Muscle of leg (tissue), 9 donors: ENCODE measurements around the gene USF2. TPM values are rescaled to one million over a fixed set of nuclear protein-coding genes. Genes with fewer than 3 reads are reported as not detected.

ENCODE experiments used
- polyA plus RNA-seq, 8 donors: library from polyadenylated mRNA; unstranded; fragments of 120-200 nt; gene quantifications; one replicate each; pipeline versions ENCODE4 v1.2.1 to v1.2.3, GENCODE V29; 2013; ENCODE audit warnings: inconsistent platforms in 1 of 8, low replicate concordance in 1 of 8; ENCODE audit not compliant: insufficient read length in 8 of 8, insufficient read depth in 1 of 8
- total RNA-seq: library from RNA; stranded (reverse); fragments of 120-200 nt; gene quantifications from one replicate; pipeline ENCODE4 v1.2.4, GENCODE V29; 2013

Gene USF2
- total and polyA plus RNA-seq, 9 donors, result 44.9 to 132 (median 107) TPM

Other genes with a start within 250 kb of the USF2 start
- 3.2 TPM for gene SCN1B, start 238.5 kb upstream of the USF2 start, total RNA-seq
- gene SCN1B, start 238.5 kb upstream of the USF2 start, polyA plus RNA-seq, result 1 to 10 TPM; 3.0 to 6.7 (median 3.7) TPM
- gene HPN, start 227.2 kb upstream of the USF2 start, total RNA-seq, result 0.13 TPM
- 10 to 100 TPM in 1 of 8 donors, 1 to 10 TPM in 1, under 1 TPM in 5, not detected in 1; 0.14 to 15.6 (median 0.50) TPM for gene HPN, start 227.2 kb upstream of the USF2 start, polyA plus RNA-seq
- 0.35 TPM for gene FXYD3, start 153.1 kb upstream of the USF2 start, total RNA-seq
- 1 to 10 TPM in 3 of 8 donors, under 1 TPM in 4, not detected in 1; 0.31 to 9.3 (median 0.65) TPM for gene FXYD3, start 153.1 kb upstream of the USF2 start, polyA plus RNA-seq
- 8.6 TPM for gene LGI4, start 133.9 kb upstream of the USF2 start, total RNA-seq
- 10 to 100 TPM in 6 of 8 donors, 1 to 10 TPM in 2; 8.4 to 16.3 (median 11.3) TPM for gene LGI4, start 133.9 kb upstream of the USF2 start, polyA plus RNA-seq
- 152 TPM for gene FXYD1, start 130.1 kb upstream of the USF2 start, total RNA-seq
- gene FXYD1, start 130.1 kb upstream of the USF2 start, polyA plus RNA-seq, result 100 to 1,000 TPM; 144 to 301 (median 206) TPM
- 0.71 TPM for gene FXYD7, start 125.7 kb upstream of the USF2 start, total RNA-seq
- 1 to 10 TPM in 2 of 8 donors, under 1 TPM in 6; 0.38 to 1.4 (median 0.63) TPM for gene FXYD7, start 125.7 kb upstream of the USF2 start, polyA plus RNA-seq
- 13.3 TPM for gene FXYD5, start 114.2 kb upstream of the USF2 start, total RNA-seq
- 10 to 100 TPM; 16.0 to 28.1 (median 21.9) TPM for gene FXYD5, start 114.2 kb upstream of the USF2 start, polyA plus RNA-seq
- gene FAM187B, start 40.2 kb upstream of the USF2 start, total RNA-seq, result not detected
- not detected for gene FAM187B, start 40.2 kb upstream of the USF2 start, polyA plus RNA-seq
- gene LSR, start 20.0 kb upstream of the USF2 start, total RNA-seq, result 2.9 TPM
- 10 to 100 TPM in 1 of 8 donors, 1 to 10 TPM in 7; 3.2 to 15.2 (median 5.7) TPM for gene LSR, start 20.0 kb upstream of the USF2 start, polyA plus RNA-seq
- 0.18 TPM for gene HAMP, start 13.6 kb downstream of the USF2 start, total RNA-seq
- gene HAMP, start 13.6 kb downstream of the USF2 start, polyA plus RNA-seq, result under 1 TPM in 7 of 8 donors, not detected in 1; 0.04 to 0.41 (median 0.10) TPM
- gene MAG, start 23.2 kb downstream of the USF2 start, total RNA-seq, result 2.6 TPM
- 1 to 10 TPM in 3 of 8 donors, under 1 TPM in 5; 0.16 to 2.5 (median 0.48) TPM for gene MAG, start 23.2 kb downstream of the USF2 start, polyA plus RNA-seq
- 3.3 TPM for gene CD22, start 60.2 kb downstream of the USF2 start, total RNA-seq
- gene CD22, start 60.2 kb downstream of the USF2 start, polyA plus RNA-seq, result 1 to 10 TPM in 3 of 8 donors, under 1 TPM in 5; 0.55 to 8.9 (median 0.92) TPM
- 0.04 TPM for gene FFAR1, start 78.9 kb downstream of the USF2 start, total RNA-seq
- under 1 TPM in 2 of 8 donors, not detected in 6; 0.07 to 0.14 TPM for gene FFAR1, start 78.9 kb downstream of the USF2 start, polyA plus RNA-seq
- gene FFAR3, start 89.5 kb downstream of the USF2 start, total RNA-seq, result 0.22 TPM
- gene FFAR3, start 89.5 kb downstream of the USF2 start, polyA plus RNA-seq, result under 1 TPM in 5 of 8 donors, not detected in 3; 0.06 to 0.24 (median 0.16) TPM
- gene GPR42, start 102.1 kb downstream of the USF2 start, total RNA-seq, result not detected
- under 1 TPM in 1 of 8 donors, not detected in 7; 0.15 TPM for gene GPR42, start 102.1 kb downstream of the USF2 start, polyA plus RNA-seq
- 0.22 TPM for gene FFAR2, start 179.3 kb downstream of the USF2 start, total RNA-seq
- under 1 TPM in 7 of 8 donors, not detected in 1; 0.10 to 0.73 (median 0.23) TPM for gene FFAR2, start 179.3 kb downstream of the USF2 start, polyA plus RNA-seq
- 0.18 TPM for gene KRTDAP, start 221.5 kb downstream of the USF2 start, total RNA-seq
- gene KRTDAP, start 221.5 kb downstream of the USF2 start, polyA plus RNA-seq, result 10 to 100 TPM in 1 of 8 donors, 1 to 10 TPM in 1, under 1 TPM in 2, not detected in 4; 0.43 to 36.6 (median 3.6) TPM
- 2.0 TPM for gene DMKN, start 244.7 kb downstream of the USF2 start, total RNA-seq
- gene DMKN, start 244.7 kb downstream of the USF2 start, polyA plus RNA-seq, result 10 to 100 TPM in 1 of 8 donors, 1 to 10 TPM in 7; 1.1 to 22.6 (median 2.1) TPM